Stimulated activated CD8-positive, alpha-beta memory T cell treated with anti-CD3 and anti-CD28 coated beads, Interleukin-4, amount 100 ng/mL, for 4 hours (primary cell): Measurements from ENCODE around the gene CCDC144A.
"Not testable (repeated sequence)": the region's sequence is repeated elsewhere in the genome, so short reads cannot be mapped to it uniquely, and the experiment has no call there.

Experiments used
- DNase-seq, 2 donors: peaks; one replicate each; pipeline ENCODE4 v3.0.0-alpha.2; 2020; ENCODE audit warnings: low read depth in 2 of 2, low spot score in 1 of 2

The CCDC144A gene

DNA sequence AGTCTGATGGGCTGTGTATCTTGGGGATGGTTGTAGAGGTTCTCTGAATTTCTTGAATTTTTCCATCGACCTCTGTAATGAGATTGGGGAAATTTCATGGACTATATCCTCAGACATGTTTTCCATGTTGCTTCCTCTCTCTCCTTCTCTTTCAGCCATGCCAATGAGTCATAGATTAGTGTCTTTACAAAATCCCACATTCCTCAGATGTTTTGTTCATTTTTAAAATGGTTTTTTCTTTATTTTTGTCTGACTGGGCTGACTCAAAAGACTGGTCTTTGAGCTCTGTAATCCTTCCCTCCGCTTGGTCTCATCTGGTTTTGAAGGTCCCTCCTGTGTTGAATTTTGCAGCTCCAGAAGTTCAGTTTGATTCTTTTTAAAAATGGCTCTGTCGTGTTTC lies 60.5 kb downstream of the CCDC144A start:
- not testable (repeated sequence) for DNase-seq

DNA sequence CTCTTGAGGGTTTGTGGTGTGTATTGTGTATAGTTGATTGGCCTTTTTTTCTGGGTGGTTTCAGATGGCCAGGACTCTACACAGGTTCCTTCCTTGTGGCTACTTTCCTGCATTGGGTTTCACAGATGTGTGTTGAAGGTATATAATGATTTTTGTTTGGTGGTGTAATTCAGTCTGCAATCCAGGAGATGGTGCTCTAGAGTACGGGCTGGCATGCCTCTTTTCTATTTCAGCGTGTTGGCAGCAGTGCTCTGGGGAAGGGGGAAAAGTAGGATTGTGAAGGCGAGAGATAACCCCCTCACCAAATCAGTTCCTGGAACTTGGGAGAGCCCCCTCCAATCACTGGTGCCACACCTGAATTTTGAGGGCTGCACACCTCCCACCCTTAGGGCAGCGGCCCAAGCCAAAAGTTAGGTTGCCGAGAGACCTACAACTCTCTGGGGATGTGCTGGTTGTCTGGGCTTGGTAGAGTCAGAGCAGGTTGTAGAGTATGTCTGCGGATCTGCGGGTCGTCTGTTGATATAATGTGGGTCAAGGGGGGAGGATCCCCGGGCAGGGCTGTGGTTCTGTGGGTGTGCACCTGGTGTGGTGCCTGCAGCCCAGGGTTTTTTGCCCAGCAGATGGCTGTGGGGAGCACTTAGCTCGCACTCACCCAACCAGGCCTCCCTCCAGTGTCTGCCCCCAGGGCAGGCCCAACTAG lies 61.3 kb downstream of the CCDC144A start:
- DNase-seq, result not testable (repeated sequence)

DNA sequence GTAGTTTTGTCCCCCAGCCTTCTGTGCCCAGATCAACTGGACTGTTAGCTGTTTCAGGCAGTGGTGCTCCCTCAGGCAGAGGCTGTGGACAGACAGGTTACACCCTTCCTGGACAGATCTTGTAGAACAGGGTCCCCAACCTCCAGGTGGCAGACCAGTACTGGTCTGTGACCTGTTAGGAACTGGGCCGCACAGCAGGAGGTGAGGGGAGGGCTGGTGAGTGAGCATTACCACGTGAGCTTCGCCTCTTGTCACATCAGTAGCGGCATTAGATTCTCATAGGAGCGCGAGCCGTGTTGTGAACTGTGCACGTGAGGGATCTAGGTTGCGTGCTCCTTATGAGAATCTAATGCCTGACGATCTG lies 61.9 kb downstream of the CCDC144A start:
- DNase-seq, result not testable (repeated sequence)

- DNase-seq, result not testable (repeated sequence)
These were observed 67.5 kb downstream of the CCDC144A start for GRCh38 chr17:16757520-16757919.

DNA sequence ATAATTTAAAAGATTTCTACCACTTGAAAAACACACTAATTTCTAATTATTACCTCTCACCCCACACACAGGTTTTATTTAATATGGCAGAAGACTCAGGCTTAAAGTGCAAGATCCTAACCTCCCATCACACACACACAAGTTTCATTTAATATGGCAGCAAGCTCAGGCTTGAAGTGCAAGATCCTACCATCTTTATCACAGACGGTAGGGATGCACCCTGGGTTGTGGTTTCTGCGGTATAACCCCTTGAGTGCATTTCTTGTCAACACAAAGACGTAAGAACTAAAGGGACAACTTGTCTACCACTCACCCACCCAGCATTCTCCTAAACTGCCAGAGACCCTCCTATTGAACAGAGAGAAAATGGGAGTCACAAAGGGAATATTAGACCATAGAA lies 68.1 kb downstream of the CCDC144A start:
- not testable (repeated sequence) for DNase-seq

DNA sequence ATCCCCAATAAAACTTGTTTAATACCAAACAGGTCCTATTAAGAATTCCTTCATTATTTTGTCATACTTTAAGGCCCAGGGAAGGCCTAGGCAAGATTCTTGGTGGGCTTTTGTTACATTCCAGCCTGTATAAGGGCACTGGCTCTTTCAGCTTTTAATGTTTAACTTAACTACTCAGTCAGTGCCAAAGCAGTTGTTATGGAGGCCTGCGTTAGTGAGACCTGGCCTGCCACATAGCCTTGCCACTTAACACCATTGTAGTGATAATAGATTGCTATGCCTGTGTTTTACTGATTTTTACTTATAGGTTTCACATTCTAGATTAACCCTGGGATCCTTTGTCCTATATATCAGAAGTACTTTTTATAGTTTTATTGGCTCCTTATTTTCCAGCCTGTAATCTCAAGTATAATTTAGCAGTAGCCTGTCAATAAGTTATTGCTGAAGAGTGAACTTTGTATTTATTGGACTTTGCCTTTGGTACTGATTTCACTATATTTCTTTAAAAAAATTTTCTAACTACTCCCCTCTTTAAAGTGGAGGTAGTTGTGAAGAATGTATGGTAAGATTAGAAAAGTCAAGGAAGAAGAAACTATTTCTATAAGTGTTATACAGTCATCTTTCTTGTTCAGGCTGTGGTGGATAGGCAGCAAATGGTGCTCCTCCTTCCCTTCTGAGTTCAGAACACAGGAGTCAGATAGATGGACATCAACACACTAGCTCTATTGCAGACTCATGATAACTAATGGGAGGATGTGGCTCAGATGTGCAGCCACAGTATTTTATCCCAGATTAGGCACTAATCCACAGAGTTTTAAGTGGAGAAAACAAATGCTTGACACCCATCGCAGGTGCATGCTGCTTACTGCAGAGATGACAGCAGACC lies 78.5 kb downstream of the CCDC144A start:
- DNase-seq, result not testable (repeated sequence)

- DNase-seq, result not testable (repeated sequence)
These were observed 82.5 kb downstream of the CCDC144A start for GRCh38 chr17:16772394-16773145.

- not testable (repeated sequence) for DNase-seq
These were observed 83.1 kb downstream of the CCDC144A start for GRCh38 chr17:16773146-16773522.

GRCh38 chr17:16787851-16788250 lies 97.8 kb downstream of the CCDC144A start:
- not testable (repeated sequence) for DNase-seq

DNA sequence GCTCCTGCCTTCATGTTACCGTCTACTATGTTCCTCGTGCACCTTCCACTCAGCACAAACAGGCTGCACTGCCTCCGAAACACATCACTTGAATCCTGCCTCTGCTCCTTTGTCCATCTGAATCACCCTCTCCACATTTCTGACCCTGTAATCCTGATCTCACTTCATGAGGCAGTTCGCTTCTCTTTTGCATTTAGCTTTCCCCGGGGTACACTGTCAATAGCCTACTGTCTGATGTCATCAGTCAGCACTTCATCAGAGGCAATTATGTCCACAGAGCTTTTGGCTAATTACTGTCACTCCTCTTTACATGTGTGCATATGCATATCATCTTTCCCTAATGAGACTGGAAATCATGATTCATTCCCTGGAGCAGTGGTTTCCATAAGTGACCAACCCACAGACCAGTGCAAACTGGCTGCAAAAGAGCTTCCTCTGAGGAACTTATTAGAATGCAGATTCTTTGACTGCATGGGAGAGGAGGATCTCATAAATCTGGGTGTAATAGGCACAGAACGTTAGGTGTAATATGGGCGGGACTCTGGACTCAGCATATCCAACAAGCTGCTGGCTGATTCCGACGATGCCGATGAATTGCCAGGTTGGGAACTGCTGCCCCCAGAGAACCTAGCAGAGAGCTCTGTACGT lies 99.0 kb downstream of the CCDC144A start:
- DNase-seq, result not testable (repeated sequence)

DNA sequence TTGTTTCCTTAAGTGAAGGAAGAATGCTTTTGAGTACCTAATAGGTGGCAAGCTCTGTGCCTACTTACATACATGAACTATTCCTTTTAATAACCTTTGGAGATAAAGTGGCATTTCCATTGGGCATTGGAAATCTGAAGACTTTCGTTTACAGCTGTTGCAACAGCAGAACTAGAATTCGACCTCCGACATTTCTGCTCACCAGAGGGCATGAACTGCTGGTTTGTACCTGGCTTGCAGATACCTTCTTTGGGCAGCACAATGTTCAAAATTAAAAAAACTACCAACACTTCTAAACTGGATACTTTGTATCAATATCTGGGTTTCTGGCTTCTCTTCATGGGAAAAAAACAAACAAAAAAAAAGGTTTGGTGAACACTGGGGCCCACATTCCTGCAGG lies 99.6 kb downstream of the CCDC144A start:
- DNase-seq, result not testable (repeated sequence)

DNA sequence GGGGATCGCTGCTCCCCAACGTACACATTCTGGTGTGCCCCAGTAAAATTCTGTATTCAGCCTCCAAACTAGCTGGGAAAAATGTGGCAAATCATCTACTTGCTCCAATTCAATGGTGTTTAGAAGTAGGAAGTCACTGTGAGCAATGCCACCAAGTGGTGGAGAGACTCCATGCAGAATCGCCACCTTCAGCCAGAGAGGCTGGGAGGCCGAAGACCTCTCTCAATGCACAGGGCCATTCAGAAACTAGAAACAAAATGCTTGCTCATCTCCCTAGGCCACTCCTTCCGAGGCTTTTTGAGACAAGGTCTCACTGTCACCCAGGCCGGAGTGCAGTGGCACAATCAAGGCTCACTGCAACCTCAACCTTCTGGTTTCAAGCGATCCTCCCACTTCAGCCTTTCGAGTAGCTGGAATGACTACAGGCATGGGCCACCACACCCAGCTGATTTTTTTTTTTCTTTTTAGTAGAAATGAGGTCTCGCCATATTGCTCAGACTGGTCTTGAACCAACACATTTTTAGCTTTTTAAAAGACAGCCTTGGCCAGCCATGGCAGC lies 100.4 kb downstream of the CCDC144A start:
- DNase-seq, result not testable (repeated sequence)

GRCh38 chr17:16794215-16794614 lies 104.2 kb downstream of the CCDC144A start:
- not testable (repeated sequence) for DNase-seq

GRCh38 chr17:16795894-16796293 lies 105.9 kb downstream of the CCDC144A start:
- DNase-seq, result not testable (repeated sequence)

DNA sequence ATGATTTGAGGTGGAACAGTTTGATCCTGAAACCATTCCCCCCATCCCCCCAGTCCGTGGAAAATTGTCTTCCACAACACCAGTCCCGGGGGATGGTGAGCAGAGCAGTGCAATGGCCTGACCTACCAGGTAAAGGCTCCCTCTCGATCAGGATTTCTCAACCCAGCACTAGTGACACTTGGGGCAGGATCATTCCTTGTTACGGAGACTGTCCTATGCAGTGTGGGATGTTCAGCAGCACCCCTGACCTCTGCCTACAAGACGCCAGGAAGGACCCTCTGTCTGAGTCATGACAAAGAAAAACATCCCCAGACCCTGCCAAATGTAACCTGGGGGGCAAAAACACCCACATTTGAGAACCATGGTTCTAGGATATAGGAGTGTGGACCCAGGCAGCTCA lies 114.8 kb downstream of the CCDC144A start:
- DNase-seq, result not testable (repeated sequence)

DNA sequence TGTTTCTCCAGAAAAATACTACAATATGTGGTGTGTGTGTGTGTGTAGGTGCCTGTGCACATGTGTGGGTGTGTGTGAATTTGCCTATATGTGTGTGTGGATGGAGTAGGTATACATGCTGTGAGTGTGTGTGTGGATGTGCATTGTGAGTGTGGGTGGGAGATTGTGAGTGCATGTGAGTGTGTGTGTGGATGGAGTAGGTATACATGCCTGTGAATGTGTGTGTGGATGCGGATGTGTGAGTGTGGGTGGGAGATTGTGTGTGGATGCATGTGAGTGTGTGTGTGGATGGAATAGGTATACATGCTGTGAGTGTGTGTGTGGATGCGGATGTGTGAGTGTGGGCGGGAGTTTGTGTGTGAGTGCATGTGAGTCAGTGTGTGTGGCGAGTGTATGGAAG lies 116.6 kb downstream of the CCDC144A start:
- DNase-seq, result not testable (repeated sequence)

DNA sequence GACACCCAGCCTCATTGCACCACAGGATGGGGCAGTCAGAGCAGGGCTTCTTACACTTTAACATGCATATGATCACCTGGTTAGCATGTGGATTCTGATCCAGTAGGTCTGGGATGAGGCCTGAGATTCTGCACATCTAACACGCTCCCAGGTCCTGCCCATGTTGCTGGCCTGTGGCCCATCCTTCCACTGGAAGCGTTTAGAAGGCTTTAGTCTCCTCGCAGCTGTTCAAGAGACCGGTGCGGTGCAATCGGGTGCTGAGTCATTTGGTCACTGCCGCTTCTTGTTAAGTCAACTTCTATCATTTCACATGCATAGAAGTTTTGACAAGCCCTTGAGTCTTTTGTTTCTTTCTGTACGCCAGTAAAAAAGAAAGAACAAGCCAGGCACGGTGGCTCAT lies 117.6 kb downstream of the CCDC144A start:
- not testable (repeated sequence) for DNase-seq

DNA sequence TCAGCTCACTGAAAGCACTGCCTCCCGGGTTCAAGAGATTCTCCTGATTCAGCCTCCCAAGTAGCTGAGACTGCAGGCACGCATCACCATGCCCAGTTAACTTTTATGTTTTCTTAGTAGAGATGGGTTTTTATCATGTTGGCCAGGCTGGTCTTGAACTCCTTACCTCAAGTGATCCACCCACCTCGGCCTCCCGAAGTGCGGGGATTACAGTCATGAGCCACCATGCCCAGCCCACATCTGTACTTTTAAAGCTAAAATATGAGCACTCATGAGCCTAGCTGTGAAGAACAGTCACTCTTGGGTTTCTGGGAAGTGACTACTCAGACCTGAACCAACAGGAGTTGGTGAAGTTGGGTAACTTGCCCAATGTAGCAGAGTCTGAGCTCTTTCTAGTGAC lies 120.2 kb downstream of the CCDC144A start:
- not testable (repeated sequence) for DNase-seq

DNA sequence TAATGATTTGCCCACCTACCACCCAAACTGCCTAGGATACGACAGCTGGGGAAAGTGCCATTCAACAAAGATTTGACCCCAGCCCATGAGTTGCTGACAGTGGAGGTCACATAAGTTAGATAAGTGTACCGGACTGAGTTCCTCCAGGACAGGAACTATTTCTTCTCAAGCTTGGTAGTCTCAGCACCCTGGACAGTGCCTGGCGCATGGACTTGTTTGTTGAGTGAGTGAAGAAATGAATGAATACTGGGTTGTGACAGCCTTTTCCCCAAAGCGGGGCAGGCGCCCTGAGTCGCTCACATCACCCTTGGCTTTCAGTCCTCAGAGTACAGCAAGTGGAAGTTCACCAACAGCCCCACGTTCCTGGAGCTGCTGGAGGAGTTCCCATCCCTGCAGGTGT lies 122.1 kb downstream of the CCDC144A start:
- DNase-seq, result not testable (repeated sequence)

DNA sequence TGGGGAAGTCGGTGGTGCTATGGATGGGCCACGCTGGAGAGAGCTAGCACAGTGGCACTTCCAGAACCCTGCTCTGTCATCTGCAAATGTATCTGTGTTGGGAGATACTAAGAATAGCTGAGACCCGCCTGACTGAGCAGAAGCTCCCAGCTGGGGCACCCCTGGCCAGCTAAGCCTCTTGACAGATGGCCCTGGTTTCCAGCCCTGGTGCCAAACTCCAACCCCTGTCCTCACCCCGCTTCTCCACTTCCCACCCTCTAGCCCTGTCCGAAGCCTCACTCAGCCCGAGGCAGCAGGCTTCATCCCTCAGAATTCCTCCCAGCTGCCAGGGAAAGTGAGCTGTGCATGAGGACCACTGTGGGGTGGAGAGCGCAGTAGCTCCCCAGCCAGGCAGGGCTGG lies 124.4 kb downstream of the CCDC144A start:
- no peak for DNase-seq

DNA sequence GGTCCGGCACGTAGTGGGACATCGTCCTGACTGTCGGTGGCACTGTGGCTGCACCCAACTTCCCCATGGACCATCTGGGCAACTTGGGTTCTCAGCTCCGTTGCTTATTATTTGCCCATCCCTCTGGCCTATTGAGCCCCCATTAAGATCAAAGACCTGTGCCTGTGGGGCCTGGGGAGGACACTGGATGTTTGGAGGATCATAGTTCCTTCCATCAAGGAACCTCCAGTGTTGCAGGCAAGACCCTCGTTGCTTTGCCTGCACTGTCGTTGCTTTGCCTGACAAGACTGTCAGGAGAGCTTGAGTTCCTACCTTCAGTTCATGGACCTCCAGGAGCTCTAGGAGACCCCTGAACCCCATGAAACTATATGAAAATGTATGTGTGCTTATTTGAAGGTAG lies 127.2 kb downstream of the CCDC144A start:
- no peak for DNase-seq
